Stimulated activated CD8-positive, alpha-beta memory T cell treated with anti-CD3 and anti-CD28 coated beads, Interleukin-12 subunit alpha, Interleukin-12 subunit beta, amount 100 ng/mL, for 24 hours (primary cell): Measurements from ENCODE around the gene KHNYN.
"Not testable (repeated sequence)": the region's sequence is repeated elsewhere in the genome, so short reads cannot be mapped to it uniquely, and the experiment has no call there.

ENCODE experiments used
- DNase-seq: peaks from one replicate; pipeline ENCODE4 v3.0.0-alpha.2; 2020; ENCODE audit errors: extremely low read depth

Gene KHNYN

GRCh38 chr14:24473211-24473610 is 43.5 kb downstream of the KHNYN start:
- no peak for DNase-seq

- DNase-seq = no peak
Measured at GRCh38 chr14:24475261-24475660, 45.5 kb downstream of the KHNYN start.

- not testable (repeated sequence) for DNase-seq
Measured at GRCh38 chr14:24479999-24480398, 50.2 kb downstream of the KHNYN start.

GRCh38 chr14:24481622-24482324 is 52.0 kb downstream of the KHNYN start:
- DNase-seq = peak; percentile 15

GRCh38 chr14:24482699-24483303 is 53.0 kb downstream of the KHNYN start:
- DNase-seq = not testable (repeated sequence)

- DNase-seq = no peak
Measured at GRCh38 chr14:24483604-24484252, 54.0 kb downstream of the KHNYN start.
